Lung (tissue), 12 donors: ENCODE results near the gene ZNF326. TPM values are rescaled to one million over a fixed set of nuclear protein-coding genes. Genes with fewer than 3 reads are reported as not detected.
A peak's percentile ranks its signal among the peaks of the same experiment; 100 is the strongest.

Experiments used
- ATAC-seq: fragments of 200-7000 bp; cut with Tn5 transposase; one replicate; pipeline ENCODE4 v1.9.1; 2020; ENCODE audit warnings: moderate number of reproducible peaks; ENCODE audit not compliant: insufficient read depth, low FRiP score
- DNase-seq, 3 donors: peaks; one replicate each; pipeline ENCODE4 v3.0.0-alpha.2; 2013 to 2017
- H3K27ac ChIP-seq, 2 donors: one replicate each; pipeline ENCODE4 v1.5.1; 2013; ENCODE audit warnings: mild to moderate bottlenecking in 2 of 2, moderate library complexity in 2 of 2, control low read depth in 1 of 2, inconsistent platforms in 1 of 2, low read depth in 1 of 2, low read length in 1 of 2
- H3K27me3 ChIP-seq, 3 donors: one replicate each; pipeline ENCODE4 v1.5.1; 2013; ENCODE audit warnings: low read length in 2 of 3; ENCODE audit not compliant: control insufficient read depth in 3 of 3, insufficient read depth in 3 of 3
- H3K36me3 ChIP-seq, 4 donors: one replicate each; pipeline ENCODE4 v1.5.1; 2013; ENCODE audit warnings: low read length in 4 of 4, mild to moderate bottlenecking in 1 of 4, moderate library complexity in 1 of 4; ENCODE audit not compliant: control insufficient read depth in 4 of 4, insufficient read depth in 4 of 4
- H3K4me1 ChIP-seq, 5 donors: one replicate each; pipeline ENCODE4 v1.5.1; 2013; ENCODE audit warnings: low read length in 5 of 5, mild to moderate bottlenecking in 2 of 5, moderate library complexity in 1 of 5; ENCODE audit not compliant: control insufficient read depth in 5 of 5, insufficient read depth in 5 of 5
- H3K4me3 ChIP-seq: one replicate; pipeline ENCODE4 v1.5.1; 2013; ENCODE audit warnings: mild to moderate bottlenecking, control low read depth, moderate library complexity
- H3K9ac ChIP-seq, 2 donors: one replicate each; pipeline ENCODE4 v1.5.1; 2013; ENCODE audit warnings: low read length in 2 of 2, control low read depth in 1 of 2; ENCODE audit not compliant: insufficient read depth in 1 of 2
- H3K9me3 ChIP-seq, 4 donors: one replicate each; pipeline ENCODE4 v1.5.1; 2013; ENCODE audit warnings: low read length in 3 of 4, mild to moderate bottlenecking in 1 of 4, moderate library complexity in 1 of 4; ENCODE audit not compliant: control insufficient read depth in 4 of 4, insufficient read depth in 3 of 4
- CTCF ChIP-seq: IDR thresholded peaks from 2 replicates; pipeline ENCODE4 v1.5.1; 2012; ENCODE audit warnings: mild to moderate bottlenecking; ENCODE audit errors: control extremely low read depth, extremely low read depth
- WGBS, 2 donors: extraction: QIAGEN DNeasy Blood & Tissue Kit; methylation state at CpG; one replicate each; pipeline ENCODE4 v1.1.7; 2013; 5-methylcytosine and 5-hydroxymethylcytosine counted together
- polyA plus RNA-seq, 2 donors: library from polyadenylated mRNA; stranded (reverse); fragments of 200-250 nt; gene quantifications; one replicate each; pipeline ENCODE4 v1.2.1, GENCODE V29; 2013
- total RNA-seq, 2 donors: library from RNA; depleted of rRNA in 1 of 2; stranded (reverse); fragments of >200 nt in 1 of 2; gene quantifications; one replicate each; pipeline ENCODE4 v1.2.1, GENCODE V29; 2014 to 2021
- donor health status: control.
- donor health status: control.
- donor health status: Bipolar disorder and iron deficiency.
- donor health status: healthy.
- donor health status: DM: yes; HTN: yes; CAD: no.

The ZNF326 gene
- total and polyA plus RNA-seq, 4 donors, result 7.2 to 47.1 (median 13.8) TPM

- Histone ChIP-seq H3K9me3 (no peaks in the 10 kb centered on the region), H3K4me1 (peaks cover 0 to 2% (median 0%) of the 10 kb centered on the region in 5 donors), H3K36me3 (no peaks in the 10 kb centered on the region), H3K9ac (no peak overlapping the region), H3K4me3 (no peak overlapping the region), H3K27ac (no peak overlapping the region), H3K27me3 (no peaks in the 10 kb centered on the region)
- ATAC-seq (no peak), DNase-seq (no peak)
- no peak for TF ChIP-seq CTCF
- WGBS, 2 donors, result 82 to 87% methylated on average over 8 of the region's 8 CpGs
Observed at GRCh38 chr1:89990976-89991831, 3.7 kb upstream of the ZNF326 start.

GRCh38 chr1:89993541-89993940, 1.4 kb upstream of the ZNF326 start:
- H3K9ac ChIP-seq, result no peak overlapping the region
- no peak for DNase-seq
- ATAC-seq, result no peak
- no peaks in the 10 kb centered on the region for H3K9me3 ChIP-seq
- 95 to 97% methylated on average over 24 of the region's 24 CpGs for WGBS, 2 donors
- H3K4me1 ChIP-seq, result peaks cover 1 to 20% (median 5%) of the 10 kb centered on the region in 5 donors
- no peak overlapping the region for H3K4me3 ChIP-seq
- TF ChIP-seq CTCF, result no peak
- H3K36me3 ChIP-seq, result peaks cover 0 to 4% (median 0%) of the 10 kb centered on the region in 4 donors
- H3K27ac ChIP-seq, result no peak overlapping the region
- no peaks in the 10 kb centered on the region for H3K27me3 ChIP-seq

GRCh38 chr1:89994231-89994804, 592 bp upstream of the ZNF326 start:
- H3K9ac ChIP-seq, result peak overlapping the region in 1 of 2 donors; percentile 82
- H3K4me3 ChIP-seq, result peak overlapping the region; percentile 88
- peak overlapping the region; percentile 99 for H3K27ac ChIP-seq
- no peak for TF ChIP-seq CTCF
- no peak for DNase-seq
- no peaks in the 10 kb centered on the region for H3K9me3 ChIP-seq
- peaks cover 0 to 4% (median 0%) of the 10 kb centered on the region in 4 donors for H3K36me3 ChIP-seq
- peaks cover 1 to 20% (median 6%) of the 10 kb centered on the region in 5 donors for H3K4me1 ChIP-seq
- WGBS, 2 donors, result 71 to 72% methylated on average over 16 of the region's 16 CpGs
- no peaks in the 10 kb centered on the region for H3K27me3 ChIP-seq
- no peak for ATAC-seq
